Activated CD4-positive, alpha-beta T cell treated with anti-CD3 and anti-CD28 coated beads for 1 hour (primary cell): ENCODE results near the gene SLC7A7.
"Not testable (repeated sequence)": the region's sequence is repeated elsewhere in the genome, so short reads cannot be mapped to it uniquely, and the experiment has no call there.

Experiments
- DNase-seq: peaks from one replicate; pipeline ENCODE4 v3.0.0-alpha.2; 2020

SLC7A7 gene

DNA sequence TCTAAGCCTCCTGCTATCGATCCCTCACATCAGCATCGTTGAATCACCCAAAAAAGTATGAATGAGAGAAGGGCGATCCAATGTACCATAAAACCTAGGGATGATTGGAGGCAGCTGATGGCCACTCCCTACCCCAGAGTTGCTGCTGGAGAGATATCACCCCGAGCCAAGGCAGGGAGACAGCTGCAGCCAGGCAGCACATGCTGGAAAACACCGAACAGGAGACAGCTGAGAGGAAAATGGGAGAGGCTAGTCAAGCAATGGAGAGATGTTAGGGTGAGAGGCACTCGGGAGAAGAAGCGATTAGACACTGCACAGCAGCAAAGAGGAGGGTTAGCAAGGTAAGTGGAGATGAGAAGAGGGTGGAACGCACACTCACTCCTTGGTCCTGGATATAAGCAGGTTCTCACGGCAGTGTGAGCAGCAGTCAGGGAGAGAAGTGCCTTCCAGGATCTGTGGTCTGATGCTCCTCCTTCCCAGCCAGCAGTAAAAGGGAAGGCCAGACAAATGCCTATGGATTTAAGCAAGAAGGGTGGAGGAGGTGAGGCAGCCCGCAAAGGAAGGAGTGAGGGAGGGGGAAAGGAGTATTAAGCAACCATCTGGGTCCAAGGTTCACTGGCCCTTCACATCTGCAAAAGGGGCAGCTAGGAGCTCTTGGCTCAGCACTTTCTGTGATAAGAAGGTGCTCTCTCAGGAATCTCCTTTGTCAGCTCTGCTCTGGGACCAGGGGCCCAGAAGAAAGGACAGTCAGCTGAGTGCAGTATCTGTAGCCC lies at the start of gene SLC7A7:
Gene SLC7A7, minus strand, starts transcription at position 495 of the 773 bp plus-strand sequence. CDS start 2,037 bp downstream, outside the sequence.
- no peak for DNase-seq

DNA sequence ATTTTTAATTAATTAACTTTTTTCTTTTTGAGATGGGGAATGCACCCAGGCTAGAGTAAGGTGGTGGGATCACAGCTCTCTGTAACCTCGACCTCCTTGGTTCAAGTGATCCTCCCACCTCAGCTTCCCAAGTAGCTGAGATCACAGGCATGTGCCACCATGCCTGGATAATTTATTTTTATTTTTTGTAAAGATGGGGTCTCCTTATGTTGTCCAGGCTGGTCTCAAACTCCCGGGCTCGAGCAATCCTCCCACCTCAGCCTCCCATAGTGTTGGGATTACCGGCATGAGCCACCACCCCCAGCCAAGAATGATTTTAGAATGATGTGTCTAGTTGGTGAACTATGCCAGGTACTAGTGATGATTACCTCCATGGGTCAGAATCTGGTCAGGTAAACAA lies 49.7 kb upstream of the SLC7A7 start:
- no peak for DNase-seq

DNA sequence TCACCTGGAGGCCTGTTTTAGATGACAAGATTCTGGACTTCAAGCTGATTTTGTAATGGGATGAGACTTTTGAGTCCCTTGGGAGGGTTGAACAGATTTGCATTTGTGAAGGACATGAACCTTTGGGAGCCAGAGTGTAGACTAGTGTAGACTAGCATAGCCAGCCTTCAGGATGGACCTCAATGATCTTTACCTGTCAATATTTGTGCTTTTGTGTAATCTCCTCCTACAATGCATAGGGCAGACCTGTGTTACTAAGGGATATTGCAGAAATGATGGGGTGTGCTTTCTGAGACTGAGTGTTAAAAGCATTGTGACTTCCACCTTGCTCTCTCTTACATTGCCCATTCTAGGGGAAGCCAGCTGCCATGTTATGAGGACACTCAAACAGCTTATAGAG lies 46.4 kb upstream of the SLC7A7 start:
- no peak for DNase-seq

DNA sequence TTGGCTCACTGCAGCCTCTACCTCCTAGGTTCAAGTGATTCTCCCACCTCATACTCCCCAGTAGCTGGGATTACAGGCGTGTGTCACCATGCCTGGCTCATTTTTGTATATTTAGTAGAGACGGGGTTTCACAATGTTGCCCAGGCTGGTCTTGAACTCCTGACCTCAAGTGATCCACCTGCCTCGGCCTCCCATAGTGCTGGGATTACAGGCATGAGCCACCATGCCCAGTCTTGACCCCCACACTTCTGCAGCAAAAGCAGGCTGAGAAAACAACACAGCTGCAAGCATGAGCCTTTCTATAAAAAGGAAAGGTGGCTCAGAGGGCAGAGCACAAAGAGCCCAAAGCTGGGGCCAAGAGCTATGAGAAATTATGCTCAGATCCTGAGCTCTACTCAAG lies 45.1 kb upstream of the SLC7A7 start:
- DNase-seq, result not testable (repeated sequence)

DNA sequence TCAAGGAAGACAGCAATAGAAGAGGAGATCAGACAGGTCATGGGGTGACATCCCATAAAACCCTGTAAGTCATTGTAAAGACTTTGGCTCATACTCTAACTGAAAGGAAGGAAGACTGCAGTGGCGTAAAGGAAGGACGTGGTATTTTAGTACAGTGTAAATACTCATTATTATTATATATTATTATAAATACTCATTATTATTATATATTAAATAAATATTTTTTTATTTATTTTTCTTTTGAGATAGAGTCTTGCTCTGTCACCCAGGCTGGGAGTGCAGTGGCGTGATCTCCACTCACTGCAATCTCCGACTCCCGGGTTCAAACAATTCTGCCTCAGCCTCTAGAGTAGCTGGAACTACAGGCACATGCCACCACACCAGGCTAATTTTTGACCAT lies 41.2 kb upstream of the SLC7A7 start:
- no peak for DNase-seq

DNA sequence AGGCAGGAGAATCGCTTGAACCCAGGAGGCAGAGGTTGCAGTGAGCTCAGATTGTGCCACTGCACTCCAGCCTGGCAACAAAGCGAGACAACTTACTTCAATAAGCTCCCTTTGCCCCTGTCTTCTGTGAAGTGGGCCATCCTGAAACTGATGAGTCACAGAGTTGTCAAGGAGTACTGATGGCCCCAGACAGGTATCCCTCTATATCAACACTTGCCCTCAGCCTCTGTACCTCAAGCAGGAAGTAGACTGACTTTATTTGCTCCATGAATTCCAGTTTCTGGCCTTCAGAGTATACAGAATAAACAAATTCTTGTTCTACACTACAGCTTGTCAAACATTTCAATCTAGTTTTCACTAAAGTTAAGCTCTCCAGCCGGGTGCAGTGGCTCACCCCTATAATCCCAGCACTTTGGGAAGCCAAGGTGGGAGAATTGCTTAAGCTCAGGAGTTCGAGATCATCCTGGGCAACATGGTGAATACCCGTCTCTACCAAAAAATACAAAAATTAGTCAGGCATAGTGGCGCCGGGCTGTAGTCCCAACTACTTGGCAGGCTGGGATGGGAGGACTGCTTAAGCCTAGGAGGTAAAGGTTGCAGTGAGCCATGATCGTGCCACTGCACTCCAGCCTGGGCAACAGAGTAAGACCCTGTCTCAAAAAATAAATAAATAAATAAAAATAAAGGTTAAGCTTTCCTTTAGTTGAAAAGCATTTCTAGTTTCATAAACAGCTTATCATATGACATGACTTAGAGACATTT lies 39.9 kb upstream of the SLC7A7 start:
- no peak for DNase-seq

DNA sequence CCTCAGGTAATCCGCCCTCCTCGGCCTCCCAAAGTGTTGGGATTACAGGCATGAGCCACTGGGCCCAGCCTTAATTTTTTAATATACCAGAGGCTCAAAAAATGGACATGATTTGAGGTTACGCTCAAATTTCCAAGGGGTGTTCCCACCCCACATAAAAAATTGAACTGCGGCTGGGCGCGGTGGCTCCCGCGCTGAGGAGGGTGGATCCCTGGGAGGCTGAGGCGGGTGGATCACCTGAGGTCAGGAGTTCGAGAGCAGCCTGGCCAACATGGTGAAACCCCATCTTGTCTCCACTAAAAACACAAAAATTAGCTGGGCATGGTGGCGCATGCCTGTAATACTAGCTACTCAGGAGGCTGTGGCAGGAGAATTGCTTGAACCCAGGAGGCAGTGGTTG lies 39.1 kb upstream of the SLC7A7 start:
- DNase-seq, result not testable (repeated sequence)

DNA sequence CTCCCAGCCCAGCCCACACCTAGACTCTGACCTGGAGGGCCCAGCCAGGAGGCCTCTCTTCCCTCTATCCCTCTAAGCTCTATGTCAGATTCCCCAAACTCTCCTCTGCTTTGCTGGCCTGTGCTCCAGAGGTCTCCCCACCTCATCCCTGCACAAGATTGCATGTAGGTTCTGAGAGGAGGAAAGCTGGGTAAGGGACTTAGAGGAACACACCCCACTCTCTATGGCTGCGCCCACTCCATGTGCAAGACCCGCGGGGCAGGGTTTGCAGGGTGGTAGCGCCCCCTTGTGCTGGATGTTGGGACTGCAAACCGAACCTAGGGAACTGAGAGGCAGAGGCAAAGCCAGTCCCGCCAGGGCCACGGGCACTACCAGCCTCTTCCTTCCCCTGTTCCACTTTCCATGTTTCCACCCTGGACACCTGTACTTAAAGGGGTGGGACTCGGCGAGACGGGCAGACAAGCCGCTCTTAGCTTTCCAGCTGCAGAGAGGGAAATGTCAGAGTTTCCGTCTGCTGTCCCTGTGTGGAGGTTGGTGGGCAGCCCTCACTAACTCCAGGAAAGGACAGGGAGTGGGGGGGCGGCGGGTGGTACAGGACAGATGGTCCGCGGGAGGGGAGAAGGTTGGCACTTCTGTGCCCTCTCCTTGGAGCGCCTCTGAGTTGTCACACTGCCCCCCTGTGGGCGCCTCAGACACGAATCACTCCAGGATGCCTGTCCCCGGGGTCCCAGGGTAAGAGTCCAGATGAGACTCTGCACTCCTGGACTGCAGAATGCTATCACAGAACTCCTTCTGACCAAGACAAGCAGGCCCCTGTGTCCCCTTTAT lies 37.9 kb upstream of the SLC7A7 start:
- peak; percentile 82 for DNase-seq

DNA sequence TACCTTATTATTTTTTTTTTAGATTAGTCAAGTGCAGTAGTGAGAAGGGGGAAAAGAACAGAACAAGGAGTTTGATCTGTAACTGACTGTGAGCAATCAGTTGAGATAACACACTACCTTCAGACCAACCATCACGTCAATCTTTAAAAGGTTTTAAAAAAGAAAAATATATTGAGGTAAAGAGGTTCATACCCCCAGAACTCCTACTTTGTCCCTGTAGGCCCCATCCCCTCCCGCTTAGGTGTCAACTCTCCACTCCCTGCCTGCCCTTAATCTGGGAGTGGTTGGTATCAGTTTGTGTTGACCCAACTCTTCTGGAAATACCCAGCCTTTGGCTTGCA lies 37.3 kb upstream of the SLC7A7 start:
- no peak for DNase-seq

DNA sequence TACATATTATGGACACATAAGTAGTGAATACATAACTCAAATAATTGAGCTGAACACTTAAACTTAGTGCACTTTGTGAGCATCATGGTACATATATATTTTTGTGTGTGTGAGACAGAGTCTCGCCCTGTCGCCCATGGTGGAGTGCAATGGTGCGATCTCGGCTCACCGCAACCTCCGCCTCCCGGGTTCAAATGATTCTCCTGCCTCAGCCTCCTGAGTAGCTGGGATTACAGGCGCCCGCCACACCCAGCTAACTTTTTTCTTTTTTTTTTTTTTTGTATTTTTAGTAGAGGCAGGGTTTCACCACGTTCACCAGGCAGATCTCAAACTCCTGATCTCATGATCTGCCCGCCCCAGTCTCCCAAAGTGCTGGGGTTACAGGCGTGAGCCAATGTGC lies 36.9 kb upstream of the SLC7A7 start:
- DNase-seq, result not testable (repeated sequence)

DNA sequence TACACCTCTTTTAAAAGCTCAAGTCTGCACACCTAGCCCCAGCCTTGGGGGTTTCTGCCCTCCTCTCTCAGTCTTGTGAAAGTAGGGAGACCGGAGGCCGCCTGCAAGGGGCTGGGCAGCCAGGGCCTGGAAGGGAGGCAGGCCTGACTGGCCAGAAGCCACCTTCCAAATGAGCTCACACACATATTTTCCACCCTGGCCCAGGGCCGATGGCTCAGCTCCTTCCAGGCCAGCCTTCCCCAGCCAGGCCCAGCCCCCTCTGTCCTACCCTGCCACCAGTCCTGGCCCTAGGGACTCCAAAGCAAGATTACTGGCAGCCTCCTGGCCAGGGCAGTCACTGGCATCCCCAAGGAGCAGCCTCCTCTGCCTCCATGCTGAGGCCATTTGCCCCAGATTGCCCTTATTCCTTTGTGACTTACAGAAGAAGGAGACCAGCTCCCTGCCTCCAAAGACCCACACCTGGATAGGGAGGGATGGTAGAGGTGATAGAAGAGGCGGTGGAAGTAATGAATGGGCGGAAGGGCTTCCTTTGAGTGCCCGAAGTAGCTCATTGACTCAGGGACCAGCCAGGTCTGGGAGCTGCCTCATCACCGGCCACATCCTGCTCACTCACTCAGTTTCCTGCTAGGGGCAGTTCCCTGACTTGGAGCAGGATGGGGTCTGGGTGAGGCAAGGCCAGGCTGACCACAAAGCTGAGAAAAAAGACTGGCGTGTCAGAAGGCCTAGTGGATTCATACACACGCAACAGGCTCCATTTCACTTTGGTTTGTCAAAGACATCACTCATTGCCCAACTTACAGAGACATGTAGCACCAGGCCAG lies 35.9 kb upstream of the SLC7A7 start:
- no peak for DNase-seq

DNA sequence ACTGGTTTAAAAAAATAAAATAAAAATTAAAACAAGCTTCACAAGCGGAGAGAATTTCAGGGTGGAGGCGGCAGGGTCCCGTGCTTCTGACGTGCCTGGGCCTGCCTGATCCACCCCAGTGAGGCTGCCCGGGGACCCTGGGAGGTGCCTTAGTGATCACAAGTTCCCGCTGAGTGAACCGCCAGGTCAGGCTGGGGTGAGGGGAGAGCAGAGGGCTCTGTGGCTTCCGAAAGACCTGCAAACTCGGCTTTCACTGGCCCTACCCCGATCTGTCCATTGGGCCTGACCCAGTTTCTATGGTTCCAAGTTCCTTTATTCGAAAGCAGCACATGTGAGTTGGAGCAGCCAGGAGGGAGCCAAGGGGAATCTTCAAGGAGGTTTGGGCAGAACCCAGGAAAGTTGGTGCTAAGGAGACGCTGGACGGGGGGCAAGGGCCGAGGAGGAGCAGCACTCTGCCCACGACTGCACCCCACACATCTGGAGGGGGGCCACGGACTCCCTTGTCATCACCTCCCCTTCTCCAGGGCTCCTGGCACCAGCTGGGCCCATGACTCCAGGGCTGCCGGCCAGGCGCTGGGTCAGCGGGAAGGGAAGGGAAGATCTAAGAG lies 34.1 kb upstream of the SLC7A7 start:
- no peak for DNase-seq

DNA sequence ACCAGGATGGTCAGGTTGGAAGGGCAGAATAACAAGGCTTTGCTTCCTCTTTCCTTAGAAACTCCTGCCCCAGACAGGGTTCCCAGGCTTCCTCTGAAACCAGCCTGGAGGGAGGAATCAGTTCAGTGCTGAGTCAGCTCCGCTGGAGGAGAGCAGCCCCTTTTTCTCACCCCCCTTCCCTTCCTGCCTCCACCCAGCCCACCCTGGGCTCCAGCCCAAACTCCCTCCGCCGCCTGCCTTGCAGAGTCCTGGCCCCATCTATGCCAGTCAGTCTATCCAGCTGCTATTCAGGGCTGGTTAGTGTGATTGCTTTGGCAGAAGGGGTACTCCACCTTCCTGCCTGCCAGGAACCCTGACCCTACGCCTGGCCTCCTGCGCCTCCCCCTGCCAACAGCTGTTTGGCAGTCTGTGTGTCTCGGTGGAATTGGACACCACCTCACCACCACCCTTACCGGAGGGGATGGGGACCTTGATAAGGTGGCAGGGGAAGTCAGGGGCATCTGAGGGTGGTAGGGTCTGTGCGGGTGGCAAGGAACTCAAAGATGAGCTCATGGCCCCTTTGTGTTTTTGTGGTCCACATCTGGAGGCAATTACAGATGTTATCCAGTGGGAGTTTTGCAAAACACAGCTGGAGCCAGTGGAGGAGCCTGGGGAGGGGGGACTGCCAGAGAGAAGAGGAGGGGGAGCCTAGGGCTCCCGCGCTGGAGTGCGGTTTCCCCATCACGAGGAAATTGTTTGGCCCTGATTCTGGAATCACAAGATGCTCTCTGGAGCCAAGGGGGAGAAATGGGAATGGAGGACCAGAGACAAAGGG lies 33.3 kb upstream of the SLC7A7 start:
- no peak for DNase-seq

DNA sequence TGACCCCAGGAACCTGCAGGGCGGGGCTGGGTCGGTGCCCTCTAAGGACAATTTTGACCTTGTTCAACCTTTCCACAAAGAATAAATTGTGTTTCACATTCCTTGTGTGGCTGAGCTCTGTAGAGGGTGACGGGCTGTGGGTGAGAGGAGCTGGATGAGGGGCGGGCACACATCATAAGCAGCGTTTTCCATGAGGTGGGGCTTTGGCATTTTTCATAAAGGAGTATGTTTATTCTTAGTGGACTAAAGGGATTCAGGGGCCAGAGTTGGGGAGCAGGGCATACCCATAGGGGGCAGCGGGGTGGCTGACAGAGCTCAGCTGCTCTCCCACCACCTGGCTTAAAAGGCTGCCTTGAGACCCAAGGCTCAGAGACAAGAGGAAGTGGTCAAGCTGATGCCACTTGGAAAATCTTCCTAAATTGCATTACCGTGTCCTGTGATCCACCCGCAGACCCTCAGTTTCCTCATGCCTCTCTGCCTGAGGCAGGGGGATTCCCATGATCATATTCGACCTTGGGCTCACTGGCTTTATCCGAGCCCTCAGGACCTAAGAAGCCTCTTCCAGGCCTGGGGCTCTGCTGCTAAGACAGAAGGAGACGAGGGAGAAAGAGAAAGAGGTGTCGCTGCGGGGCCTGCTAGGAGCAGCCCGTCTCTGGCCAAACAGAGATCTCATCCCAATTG lies 32.6 kb upstream of the SLC7A7 start:
- DNase-seq, result no peak

DNA sequence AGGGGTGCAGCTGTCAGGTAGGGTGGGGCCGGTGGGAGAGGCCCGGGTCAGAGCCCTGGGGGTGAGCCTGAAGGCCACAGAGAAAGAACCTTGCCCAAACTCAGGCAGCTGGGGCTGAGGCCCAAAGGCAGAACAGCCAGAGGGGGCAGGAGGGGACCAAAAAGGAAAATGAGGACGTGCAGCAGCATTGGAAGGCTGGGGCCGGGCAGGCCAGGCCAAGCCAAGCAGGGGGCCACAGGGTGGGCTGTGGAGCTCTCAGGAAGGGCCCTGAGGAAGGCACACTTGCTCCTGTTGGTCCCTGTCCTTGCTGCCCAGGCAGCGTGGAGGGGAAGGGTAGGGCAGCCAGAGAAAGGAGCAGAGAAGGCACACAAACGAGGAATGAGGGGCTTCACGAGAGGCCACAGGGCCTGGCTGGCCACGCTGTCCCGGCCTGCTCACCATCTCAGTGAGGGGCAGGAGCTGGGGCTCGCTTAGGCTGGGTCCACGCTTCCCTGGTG lies 31.6 kb upstream of the SLC7A7 start:
- no peak for DNase-seq

DNA sequence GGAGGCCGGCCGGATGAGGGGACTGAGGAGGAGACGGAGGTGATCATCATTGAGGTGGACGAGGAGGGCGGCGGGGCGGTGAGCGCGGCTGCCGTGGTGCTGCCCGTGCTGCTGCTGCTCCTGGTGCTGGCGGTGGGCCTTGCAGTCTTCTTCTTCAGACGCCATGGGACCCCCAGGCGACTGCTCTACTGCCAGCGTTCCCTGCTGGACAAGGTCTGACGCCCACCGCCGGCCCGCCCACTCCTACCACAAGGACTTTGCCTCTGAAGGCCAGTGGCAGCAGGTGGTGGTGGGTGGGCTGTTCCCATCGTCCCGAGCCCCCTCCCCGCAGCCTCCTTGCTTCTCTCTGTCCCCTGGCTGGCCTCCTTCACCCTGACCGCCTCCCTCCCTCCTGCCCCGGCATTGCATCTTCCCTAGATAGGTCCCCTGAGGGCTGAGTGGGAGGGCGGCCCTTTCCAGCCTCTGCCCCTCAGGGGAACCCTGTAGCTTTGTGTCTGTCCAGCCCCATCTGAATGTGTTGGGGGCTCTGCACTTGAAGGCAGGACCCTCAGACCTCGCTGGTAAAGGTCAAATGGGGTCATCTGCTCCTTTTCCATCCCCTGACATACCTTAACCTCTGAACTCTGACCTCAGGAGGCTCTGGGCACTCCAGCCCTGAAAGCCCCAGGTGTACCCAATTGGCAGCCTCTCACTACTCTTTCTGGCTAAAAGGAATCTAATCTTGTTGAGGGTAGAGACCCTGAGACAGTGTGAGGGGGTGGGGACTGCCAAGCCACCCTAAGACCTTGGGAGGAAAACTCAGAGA lies 30.8 kb upstream of the SLC7A7 start:
- no peak for DNase-seq

DNA sequence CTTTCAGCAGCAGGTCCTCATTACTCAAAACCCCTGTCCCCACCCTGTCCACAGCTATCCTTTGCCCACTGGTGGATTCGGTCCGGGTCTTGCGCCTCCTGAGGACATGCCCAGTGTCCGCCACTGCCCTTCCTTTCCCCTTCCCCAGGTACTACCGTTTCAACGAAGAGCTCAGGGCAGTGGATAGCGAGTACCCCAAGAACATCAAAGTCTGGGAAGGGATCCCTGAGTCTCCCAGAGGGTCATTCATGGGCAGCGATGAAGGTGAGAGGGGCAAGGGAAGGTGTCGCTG lies 29.8 kb upstream of the SLC7A7 start:
- DNase-seq, result no peak

DNA sequence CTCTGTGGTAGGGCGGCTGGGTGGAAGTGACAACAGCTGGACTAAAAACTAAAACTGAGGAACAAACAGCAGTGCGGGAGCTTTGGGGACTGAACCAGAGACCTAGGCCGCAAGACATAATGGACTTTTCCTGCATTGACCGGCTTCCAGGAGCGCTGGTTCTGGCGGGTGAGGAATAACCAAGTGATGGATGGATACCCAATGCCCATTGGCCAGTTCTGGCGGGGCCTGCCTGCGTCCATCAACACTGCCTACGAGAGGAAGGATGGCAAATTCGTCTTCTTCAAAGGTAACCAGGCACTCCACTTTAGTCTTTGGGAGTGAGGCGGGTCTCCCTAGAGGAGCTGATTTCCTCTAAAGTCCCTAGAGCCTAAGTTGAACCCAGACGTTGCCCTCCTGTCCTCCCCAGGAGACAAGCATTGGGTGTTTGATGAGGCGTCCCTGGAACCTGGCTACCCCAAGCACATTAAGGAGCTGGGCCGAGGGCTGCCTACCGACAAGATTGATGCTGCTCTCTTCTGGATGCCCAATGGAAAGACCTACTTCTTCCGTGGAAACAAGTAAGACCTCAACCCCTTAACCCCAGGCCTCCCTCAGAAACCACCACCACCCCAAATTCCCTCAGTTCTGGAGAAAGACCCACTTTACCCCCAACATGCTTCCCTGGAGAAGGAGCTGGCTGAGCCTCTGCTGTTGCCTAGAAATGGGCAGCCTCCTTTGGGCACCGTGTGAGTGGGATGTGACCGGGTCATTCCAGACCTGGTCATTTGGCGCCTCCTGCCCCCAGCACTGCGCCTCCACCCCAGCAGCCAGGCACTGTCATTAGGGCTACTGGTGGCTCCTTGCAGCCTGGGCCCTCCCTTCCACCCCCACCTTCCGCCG lies 29.2 kb upstream of the SLC7A7 start:
- no peak for DNase-seq
